GM18505 (cell line): ENCODE data around the gene NAA25.
A peak's percentile ranks its signal among the peaks of the same experiment; 100 is the strongest.
"Not testable (repeated sequence)": the region's sequence is repeated elsewhere in the genome, so short reads cannot be mapped to it uniquely, and the experiment has no call there.

Experiments
- ATAC-seq: cut with Tn5 transposase; IDR thresholded peaks from one replicate; pipeline ENCODE4 v1.9.1; 2021; ENCODE audit not compliant: unreplicated experiment
- POLR2A ChIP-seq: IDR thresholded peaks from 4 replicates; pipeline ENCODE4 v1.6.1; 2011; ENCODE audit warnings: borderline replicate concordance; ENCODE audit not compliant: insufficient read depth, insufficient read length; ENCODE audit errors: extremely low read depth

NAA25 gene

DNA sequence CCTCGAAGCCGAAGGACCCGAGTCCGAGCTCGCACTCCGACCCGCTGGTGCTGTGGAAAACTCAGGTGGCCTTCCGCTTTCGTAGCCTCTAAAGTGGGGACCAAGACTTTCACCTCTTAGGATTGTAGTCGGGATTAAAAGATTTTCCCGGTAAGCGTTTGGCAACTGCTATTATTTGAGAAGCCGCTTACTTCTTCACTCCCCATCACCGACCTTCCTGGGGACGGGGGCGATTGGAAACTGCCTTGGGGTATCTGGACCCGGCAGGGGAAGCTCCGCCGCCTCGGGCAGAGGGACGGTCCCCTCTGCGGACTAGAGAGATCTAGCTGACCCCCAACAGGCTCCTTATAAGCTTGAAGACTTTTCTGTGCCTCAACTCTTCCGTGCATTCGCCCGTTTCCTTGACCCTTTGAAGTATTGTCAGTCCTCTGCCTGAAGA is 17.4 kb upstream of the NAA25 start:
- no peak for ATAC-seq
- no peak for TF ChIP-seq POLR2A

DNA sequence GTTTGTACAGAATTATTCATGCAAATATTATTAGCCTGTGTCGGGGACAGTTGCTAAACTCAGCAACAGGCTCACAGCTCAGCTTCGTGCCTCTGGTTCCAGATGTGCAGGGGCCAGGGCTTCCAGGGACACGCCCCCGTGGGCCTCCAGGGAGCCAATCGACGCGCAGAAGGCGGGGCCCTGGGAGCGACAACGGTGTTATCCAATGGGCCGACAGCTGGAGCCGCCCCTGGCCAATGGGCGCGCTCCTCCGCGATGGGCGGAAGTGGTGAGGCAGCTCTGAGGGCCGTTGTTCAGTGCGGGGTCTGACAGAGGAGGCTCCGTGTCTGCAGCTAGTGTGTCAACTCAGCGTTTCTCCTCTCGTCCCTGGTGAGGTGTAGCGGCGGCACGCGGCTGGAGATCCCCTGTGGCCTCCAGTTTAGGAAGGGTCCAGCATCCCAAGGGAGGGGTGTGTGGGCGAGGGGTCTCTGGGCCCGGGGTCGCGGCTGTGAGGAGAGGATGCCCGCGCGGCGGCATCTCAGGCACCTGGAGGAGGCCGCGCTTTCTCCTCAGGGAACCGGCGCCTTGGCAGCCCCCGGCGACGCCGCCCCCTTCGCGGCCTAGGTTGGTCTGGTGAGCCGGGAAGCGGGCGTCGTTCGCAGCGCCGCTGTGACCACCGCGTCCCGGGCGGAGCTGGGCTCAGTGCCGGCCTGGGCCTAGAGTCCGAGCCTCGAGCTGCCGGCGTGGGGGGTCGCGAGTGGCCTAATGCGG is 16.8 kb upstream of the NAA25 start, which contains the start of gene TRAFD1:
TRAFD1 (plus strand) TSS at position 311 of the 750 bp plus-strand sequence. CDS start 4,963 bp downstream, outside the sequence.
- peak; percentile 94 for ATAC-seq

DNA sequence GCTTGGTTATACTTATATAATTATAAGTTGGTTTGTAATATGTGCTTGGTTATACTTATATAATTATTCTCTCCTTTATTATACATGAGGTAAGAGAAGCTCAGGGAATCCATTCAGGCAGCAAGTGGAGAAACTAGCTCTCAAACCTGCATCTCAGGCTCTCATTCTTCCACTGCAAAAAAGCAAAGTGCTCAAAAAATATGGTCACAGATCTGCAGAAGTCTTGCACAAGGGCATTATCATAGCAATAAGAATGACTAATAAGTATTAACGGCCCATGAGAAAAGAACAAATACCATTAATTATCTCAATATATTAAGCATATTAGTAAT is 16.3 kb upstream of the NAA25 start:
- no peak for ATAC-seq
- TF ChIP-seq POLR2A = no peak

More for the DNA sequence above, 16.8 kb upstream of the NAA25 start, which contains the start of gene TRAFD1:
- TF ChIP-seq POLR2A = peak; percentile 99

DNA sequence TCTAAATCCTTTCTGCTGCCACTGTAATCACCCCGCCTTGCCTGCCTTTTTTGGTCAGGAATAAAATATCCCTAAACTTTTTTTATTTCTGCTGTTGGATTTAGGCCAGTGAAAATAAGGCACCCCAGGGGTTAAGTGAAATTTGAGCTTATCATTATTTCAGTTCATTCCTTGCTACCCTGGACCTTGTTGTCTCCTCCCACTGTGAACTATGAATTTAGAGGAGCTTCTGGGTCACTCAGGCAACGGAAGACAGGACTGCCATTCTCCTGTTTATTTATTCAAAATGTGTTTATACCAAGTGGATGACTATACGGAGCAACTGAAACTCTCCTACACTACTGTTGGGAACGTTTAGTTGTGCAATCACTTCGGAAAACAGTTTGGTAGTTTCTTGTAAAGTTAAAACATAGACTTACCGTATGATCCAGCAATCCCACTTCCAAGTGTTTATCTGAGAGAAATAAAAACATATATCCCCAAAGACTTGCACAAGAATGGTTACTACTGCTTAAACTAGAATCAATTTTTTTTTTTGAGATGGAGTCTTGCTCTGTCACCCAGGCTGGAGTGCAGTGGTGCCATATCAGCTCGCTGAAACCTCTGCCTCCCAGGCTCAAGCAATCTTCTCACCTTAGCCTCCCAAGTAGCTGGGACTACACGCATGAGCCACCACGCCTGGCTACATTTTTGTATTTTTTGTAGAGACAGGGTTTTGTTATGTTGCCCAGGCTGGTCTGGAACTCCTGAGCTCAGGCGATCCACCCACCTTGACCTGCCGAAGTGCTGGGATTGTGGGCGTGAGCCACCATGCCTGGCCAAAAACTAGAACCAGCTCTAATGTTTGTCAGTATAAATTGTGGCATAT is 14.5 kb upstream of the NAA25 start:
- no peak for ATAC-seq
- no peak for TF ChIP-seq POLR2A

- no peak for TF ChIP-seq POLR2A
- no peak for ATAC-seq
Observed at GRCh38 chr12:112121780-112122565, 13.4 kb upstream of the NAA25 start.

DNA sequence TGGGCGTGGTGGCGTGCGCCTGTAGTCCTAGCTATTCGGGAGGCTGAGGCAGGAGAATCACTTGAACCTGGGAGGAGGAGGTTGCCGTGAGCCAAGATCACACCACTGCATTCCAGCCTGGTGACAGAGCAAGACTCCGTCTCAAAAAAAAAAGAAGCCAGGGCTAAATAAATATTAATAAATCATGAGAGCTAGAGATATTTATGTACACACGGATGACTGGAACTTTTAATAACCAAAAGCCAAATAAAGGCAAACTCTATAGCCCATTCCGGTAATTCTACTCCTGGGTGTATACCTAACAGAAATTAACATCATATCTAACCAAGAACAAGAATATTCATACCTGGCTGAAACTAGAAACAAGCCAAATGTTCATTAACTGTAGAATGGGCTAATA is 9.1 kb upstream of the NAA25 start:
- ATAC-seq = no peak
- TF ChIP-seq POLR2A = no peak

- peak; percentile 37 for TF ChIP-seq POLR2A
- no peak for ATAC-seq
Observed at GRCh38 chr12:112116232-112117060, 7.9 kb upstream of the NAA25 start.

DNA sequence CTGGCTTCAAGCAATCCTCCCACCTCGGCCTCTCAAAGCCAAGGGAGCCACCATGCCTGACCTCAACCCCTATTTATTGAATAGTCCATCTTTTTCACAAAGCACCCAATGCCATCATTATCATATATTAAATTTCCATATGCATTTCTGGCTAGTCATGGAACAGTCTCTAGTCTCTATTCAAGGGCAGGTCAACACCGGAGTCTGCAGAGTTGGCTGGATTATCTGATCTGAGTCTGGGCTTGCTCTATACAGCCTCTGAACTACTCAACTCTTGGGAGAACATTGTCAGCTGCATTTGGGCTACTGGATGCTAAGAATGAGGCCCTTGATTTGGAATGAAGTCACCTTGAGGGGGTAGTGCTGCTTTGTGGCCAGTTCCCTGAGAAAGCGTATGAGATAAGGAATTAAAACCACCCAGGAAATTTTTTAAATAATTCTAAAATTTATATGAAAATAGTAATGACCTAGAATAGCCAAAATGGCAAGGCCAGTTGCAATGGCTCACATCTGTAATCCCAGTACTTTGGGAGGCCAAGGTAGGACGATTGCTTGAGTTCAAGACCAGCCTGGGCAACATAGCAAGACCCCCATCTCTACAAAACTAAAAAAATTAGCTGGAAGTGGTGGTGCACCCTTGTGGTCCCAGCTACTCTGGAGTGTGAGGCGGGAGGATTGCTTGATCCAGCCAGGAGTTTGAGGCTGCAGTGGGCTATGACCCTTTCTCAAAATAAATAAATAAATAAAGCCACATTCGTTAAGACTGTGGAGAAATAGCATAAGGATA is 6.9 kb upstream of the NAA25 start:
- TF ChIP-seq POLR2A = no peak
- ATAC-seq = no peak

DNA sequence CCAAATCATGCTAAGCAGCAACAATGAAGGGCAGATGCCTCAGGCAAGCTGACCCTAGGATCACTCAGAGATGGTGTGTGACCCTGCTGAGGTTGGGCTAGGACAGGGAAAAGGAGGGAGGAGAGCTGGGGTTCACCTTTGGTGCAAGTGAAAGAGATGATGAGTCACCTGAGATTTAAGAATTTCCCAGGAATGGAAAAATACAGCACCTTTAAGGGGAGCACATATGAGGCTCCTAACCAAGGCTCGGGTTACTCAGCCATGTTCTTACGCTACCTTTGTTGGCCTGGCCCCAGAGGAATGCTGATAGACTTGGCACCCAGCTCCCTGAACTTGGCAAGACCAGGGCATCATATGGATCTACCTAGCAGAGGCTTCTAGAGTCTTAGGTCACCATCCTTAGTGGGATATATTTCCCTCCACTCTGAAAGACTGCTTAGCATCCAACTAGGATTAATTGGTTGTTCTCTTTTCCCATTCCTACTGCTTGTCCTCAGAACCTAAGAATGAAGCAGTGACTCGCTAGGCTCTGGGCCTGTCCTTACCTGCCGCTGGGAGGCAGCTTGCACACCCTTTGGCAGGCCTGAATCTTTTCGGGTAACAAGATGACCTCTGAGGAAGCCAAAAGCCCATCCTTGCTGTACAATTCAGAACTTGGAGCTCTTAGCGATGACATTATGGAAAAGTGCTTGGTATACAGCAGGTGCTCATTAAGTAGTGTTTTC is 4.0 kb upstream of the NAA25 start:
- TF ChIP-seq POLR2A = no peak
- ATAC-seq = no peak

DNA sequence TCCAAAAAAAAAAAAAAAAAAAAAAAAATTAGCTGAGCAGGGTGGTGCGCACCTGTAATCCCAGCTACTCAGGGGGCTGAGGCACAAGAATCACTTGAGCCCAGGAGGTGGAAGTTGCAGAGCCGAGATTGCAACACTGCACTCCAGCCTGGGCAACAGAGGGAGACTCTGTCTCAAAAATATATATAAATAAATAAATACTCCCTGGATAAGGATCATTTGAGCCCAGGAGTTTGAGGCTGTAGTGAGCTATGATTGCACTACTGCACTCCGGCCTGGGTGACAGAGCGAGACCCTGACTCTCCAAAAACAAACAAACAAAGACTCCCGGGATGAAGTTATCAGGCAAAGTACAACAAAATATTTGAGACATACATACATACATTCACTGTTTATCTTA is 3.3 kb upstream of the NAA25 start:
- TF ChIP-seq POLR2A = no peak
- ATAC-seq = no peak

GRCh38 chr12:112110787-112111662 is 2.4 kb upstream of the NAA25 start:
- not testable (repeated sequence) for ATAC-seq
